HEK293 (cell line): Measurements from ENCODE around the gene LEF1.

ENCODE experiments used
- CTCF ChIA-PET: fragments of 350-600 bp; formaldehyde crosslinking; extraction: SDS; loops from one replicate; lab custom pipeline; 2021; ENCODE audit warnings: antibody characterized with exemption; lab: Yijun Ruan, JAX
- POLR2A ChIA-PET: fragments of 300-600 bp; formaldehyde crosslinking; extraction: SDS; loops from one replicate; lab custom pipeline; 2020; ENCODE audit warnings: antibody characterized with exemption, inconsistent platforms; lab: Yijun Ruan, JAX
- H3K27ac ChIP-seq: fragments of 200-500 bp; sonication (Bioruptor generic); 2 replicates; pipeline ENCODE4 v1.5.1; 2014; ENCODE audit warnings: low read depth, low read length, control low read depth, inconsistent platforms; ENCODE audit errors: extremely low read depth
- H3K36me3 ChIP-seq, 2 experiments: fragments of 200-500 bp in 1 of 2; sonication (Bioruptor generic) in 1 of 2; 1 replicate in 1 of 2; 2 replicates in 1 of 2; pipeline ENCODE4 v1.5.1; 2014 to 2017; ENCODE audit warnings: inconsistent platforms in 2 of 2, low read length in 2 of 2; ENCODE audit not compliant: control insufficient read depth in 2 of 2, insufficient read depth in 1 of 2
- H3K4me1 ChIP-seq: fragments of 200-500 bp; sonication (Bioruptor generic); 2 replicates; pipeline ENCODE4 v1.5.1; 2014; ENCODE audit warnings: mild to moderate bottlenecking, low read length, inconsistent platforms; ENCODE audit not compliant: control insufficient read depth, insufficient read depth
- H3K4me3 ChIP-seq: 2 replicates; pipeline ENCODE4 v1.5.1; 2011; ENCODE audit warnings: low read depth, mild to moderate bottlenecking, control low read depth, low read length, moderate library complexity
- H3K9me3 ChIP-seq: fragments of 200-500 bp; sonication (Bioruptor generic); 2 replicates; pipeline ENCODE4 v1.5.1; 2014; ENCODE audit warnings: low read depth, low read length, inconsistent platforms; ENCODE audit not compliant: control insufficient read depth, insufficient read depth
- KLF10 ChIP-seq: fragments of 450-650 bp; IDR thresholded peaks from 2 replicates; pipeline ENCODE4 v1.5.1; 2018; ENCODE audit warnings: missing biosample characterization, mild to moderate bottlenecking, missing genetic modification characterization
- MEIS1 ChIP-seq: sonication (generic); formaldehyde crosslinking; IDR thresholded peaks from 2 replicates; pipeline ENCODE4 v1.8.1; 2022; ENCODE audit warnings: missing genetic modification reagents, mild to moderate bottlenecking, borderline replicate concordance
- MYNN ChIP-seq: fragments of 450-650 bp; formaldehyde crosslinking; IDR thresholded peaks from 2 replicates; pipeline ENCODE4 v1.5.1; 2016; ENCODE audit warnings: missing biosample characterization, missing genetic modification characterization, borderline replicate concordance
- PRDM4 ChIP-seq: fragments of 450-650 bp; formaldehyde crosslinking; IDR thresholded peaks from 2 replicates; pipeline ENCODE4 v1.5.1; 2017; ENCODE audit warnings: missing biosample characterization, missing genetic modification characterization
- REPIN1 ChIP-seq: fragments of 450-650 bp; formaldehyde crosslinking; IDR thresholded peaks from 2 replicates; pipeline ENCODE4 v1.5.1; 2017; ENCODE audit warnings: missing biosample characterization, missing genetic modification characterization, low read depth
- TCF7L2 ChIP-seq: IDR thresholded peaks from 2 replicates; pipeline ENCODE4 v1.6.1; 2011; ENCODE audit warnings: low read depth, mild to moderate bottlenecking, inconsistent platforms, low read length, moderate library complexity, borderline replicate concordance
- YY2 ChIP-seq: fragments of 450-650 bp; formaldehyde crosslinking; IDR thresholded peaks from 2 replicates; pipeline ENCODE4 v1.5.1; 2016; ENCODE audit warnings: missing biosample characterization, missing genetic modification characterization
- ZNF155 ChIP-seq: fragments of 450-650 bp; formaldehyde crosslinking; IDR thresholded peaks from 2 replicates; pipeline ENCODE4 v1.5.1; 2016; ENCODE audit warnings: missing biosample characterization, missing genetic modification characterization
- ZNF221 ChIP-seq: fragments of 450-650 bp; formaldehyde crosslinking; IDR thresholded peaks from 2 replicates; pipeline ENCODE4 v1.5.1; 2017; ENCODE audit warnings: missing biosample characterization, missing genetic modification characterization, borderline replicate concordance
- ZNF514 ChIP-seq: fragments of 450-650 bp; formaldehyde crosslinking; IDR thresholded peaks from 2 replicates; pipeline ENCODE4 v1.5.1; 2016; ENCODE audit warnings: missing biosample characterization, missing genetic modification characterization
- ZNF529 ChIP-seq: fragments of 450-650 bp; formaldehyde crosslinking; IDR thresholded peaks from 2 replicates; pipeline ENCODE4 v1.5.1; 2017; ENCODE audit warnings: missing genetic modification characterization, missing biosample characterization; ENCODE audit not compliant: insufficient replicate concordance
- ZNF580 ChIP-seq: fragments of 450-650 bp; formaldehyde crosslinking; IDR thresholded peaks from 2 replicates; pipeline ENCODE4 v1.5.1; 2016; ENCODE audit warnings: missing biosample characterization, missing genetic modification characterization
- ZNF639 ChIP-seq: fragments of 450-650 bp; formaldehyde crosslinking; IDR thresholded peaks from 2 replicates; pipeline ENCODE4 v1.5.1; 2016; ENCODE audit warnings: missing biosample characterization, missing genetic modification characterization
- ZNF660 ChIP-seq: fragments of 450-650 bp; IDR thresholded peaks from 2 replicates; pipeline ENCODE4 v1.5.1; 2018; ENCODE audit warnings: missing biosample characterization, mild to moderate bottlenecking, missing genetic modification characterization
- ZNF701 ChIP-seq: fragments of 450-650 bp; formaldehyde crosslinking; IDR thresholded peaks from 2 replicates; pipeline ENCODE4 v1.5.1; 2016; ENCODE audit warnings: missing biosample characterization, missing genetic modification characterization
- ZNF707 ChIP-seq: fragments of 450-650 bp; formaldehyde crosslinking; IDR thresholded peaks from 2 replicates; pipeline ENCODE4 v1.5.1; 2016; ENCODE audit warnings: missing biosample characterization, missing genetic modification characterization
- ZNF768 ChIP-seq: fragments of 450-650 bp; formaldehyde crosslinking; IDR thresholded peaks from 2 replicates; pipeline ENCODE4 v1.5.1; 2018; ENCODE audit warnings: missing biosample characterization, mild to moderate bottlenecking, missing genetic modification characterization

Gene LEF1

GRCh38 chr4:108143515-108143914 is 25.2 kb downstream of the LEF1 start:
- Histone ChIP-seq H3K4me3 (no peak overlapping the region), H3K27ac (no peak overlapping the region)
- CTCF ChIA-PET: no interaction called here
- TF ChIP-seq ZNF768 (no peak), ZNF221 (tag by site-specific recombination) (no peak), KLF10 (no peak), MYNN (tag by site-specific recombination) (no peak), ZNF701 (tag by site-specific recombination) (no peak), ZNF707 (no peak), PRDM4 (tag by site-specific recombination) (no peak), MEIS1 (no peak), ZNF660 (no peak), REPIN1 (tag by site-specific recombination) (no peak), ZNF639 (no peak), ZNF155 (no peak)
- TF ChIP-seq, all 188 proteins: peak for 0
- Histone ChIP-seq H3K9me3 (no peaks in the 10 kb centered on the region), H3K4me1 (peaks cover 11% of the 10 kb centered on the region), H3K36me3 (no peaks in the 10 kb centered on the region)
- POLR2A ChIA-PET: no interaction called here

- no peak overlapping the region for H3K27ac ChIP-seq
- H3K36me3 ChIP-seq: no peaks in the 10 kb centered on the region
- H3K4me3 ChIP-seq: no peak overlapping the region
- peaks cover 5% of the 10 kb centered on the region for H3K4me1 ChIP-seq
- H3K9me3 ChIP-seq: no peaks in the 10 kb centered on the region
- no peak for TF ChIP-seq YY2 (tag by site-specific recombination)
- TF ChIP-seq ZNF514: no peak
- no peak for TF ChIP-seq ZNF529 (tag by site-specific recombination)
- POLR2A ChIA-PET: no interaction called here
- CTCF ChIA-PET: no interaction called here
Observed at GRCh38 chr4:108142870-108143269, 25.9 kb downstream of the LEF1 start.

- H3K4me1 ChIP-seq: peaks cover 3% of the 10 kb centered on the region
- H3K9me3 ChIP-seq: no peaks in the 10 kb centered on the region
- H3K4me3 ChIP-seq: no peak overlapping the region
- no peak overlapping the region for H3K27ac ChIP-seq
- H3K36me3 ChIP-seq: no peaks in the 10 kb centered on the region
- peak; percentile 95 for TF ChIP-seq TCF7L2
- TF ChIP-seq ZNF580 (tag by site-specific recombination): no peak
- POLR2A ChIA-PET: no interaction called here
- CTCF ChIA-PET: no interaction called here
Observed at GRCh38 chr4:108141213-108141950, 27.4 kb downstream of the LEF1 start.
